Heart left ventricle (tissue), 16 donors: ENCODE measurements around the gene PSMD3. TPM values are rescaled to one million over a fixed set of nuclear protein-coding genes. Genes with fewer than 3 reads are reported as not detected.

Source experiments
- ATAC-seq, 4 donors: fragments of 200-7000 bp; cut with Tn5 transposase; one replicate each; pipeline ENCODE4 v1.9.1; 2020 to 2022; ENCODE audit warnings: moderate library complexity in 4 of 4, mild to moderate bottlenecking in 3 of 4, moderate number of reproducible peaks in 1 of 4
- DNase-seq, 5 donors: peaks; one replicate each; pipeline ENCODE4 v3.0.0-alpha.2; 2020
- H3K27ac ChIP-seq, 12 donors: fragments of 200-600 bp; sonication (generic) in 4 of 12; one replicate each; pipeline versions ENCODE4 v1.5.0 to v1.8.0; 2016 to 2022; ENCODE audit warnings: mild to moderate bottlenecking in 2 of 12
- H3K27me3 ChIP-seq, 9 donors: fragments of 200-600 bp; sonication (generic) in 2 of 9; one replicate each; pipeline versions ENCODE4 v1.5.1 to v1.8.0; 2016 to 2022; ENCODE audit warnings: mild to moderate bottlenecking in 3 of 9
- H3K36me3 ChIP-seq, 9 donors: fragments of 200-600 bp; sonication (generic) in 2 of 9; one replicate each; pipeline versions ENCODE4 v1.5.0 to v1.8.0; 2018 to 2022; ENCODE audit warnings: mild to moderate bottlenecking in 2 of 9
- H3K4me1 ChIP-seq, 12 donors: fragments of 200-600 bp; sonication (generic) in 4 of 12; one replicate each; pipeline versions ENCODE4 v1.5.0 to v1.8.0; 2016 to 2022; ENCODE audit warnings: mild to moderate bottlenecking in 3 of 12
- H3K4me3 ChIP-seq, 12 donors: fragments of 200-600 bp; sonication (generic) in 4 of 12; one replicate each; pipeline versions ENCODE4 v1.5.0 to v1.8.0; 2017 to 2022; ENCODE audit warnings: mild to moderate bottlenecking in 9 of 12, moderate library complexity in 4 of 12
- H3K9me3 ChIP-seq, 12 donors: fragments of 200-600 bp; sonication (generic) in 4 of 12; one replicate each; pipeline versions ENCODE4 v1.5.0 to v1.8.0; 2016 to 2022; ENCODE audit warnings: mild to moderate bottlenecking in 1 of 12
- POLR2A ChIP-seq, 2 donors: fragments of 450-650 bp; IDR thresholded peaks; one replicate each; pipeline ENCODE4 v1.6.1; 2017; ENCODE audit warnings: antibody characterized with exemption in 2 of 2, mild to moderate bottlenecking in 2 of 2, moderate library complexity in 2 of 2
- WGBS, 4 donors: extraction: QIAGEN DNeasy Blood & Tissue Kit in 2 of 4; methylation state at CpG; one replicate each; pipeline versions ENCODE4 v1.1.5 to v1.1.7; 2013 to 2018; 5-methylcytosine and 5-hydroxymethylcytosine counted together
- intact Hi-C, 10 donors: fragments of 100-400 bp; cut with DNase I; formaldehyde crosslinking; loops; one replicate each; pipeline versions ENCODE4 v1.11.1 to v1.14.2; 2022
- polyA plus RNA-seq, 2 donors: library from polyadenylated mRNA; stranded (reverse); fragments of 200-250 nt; gene quantifications; one replicate each; pipeline ENCODE4 v1.2.3, GENCODE V29; 2013
- total RNA-seq, 9 donors: library from RNA; depleted of rRNA in 2 of 9; stranded (reverse); fragments of >200 nt in 2 of 9; fragmentation: NEBNext Ultra II Directional in 3 of 9; extraction: Animal tissue kit (Norgen Biotek cat#: 25700) in 3 of 9; gene quantifications; one replicate each; pipeline versions ENCODE4 v1.1.0 to v1.2.4, GENCODE V29; 2016 to 2023
- TF ChIP-seq, protein P1 (sequence below), 12 donors: fragments of 200-600 bp; sonication (generic) in 4 of 12; IDR thresholded peaks; one replicate each; pipeline versions ENCODE4 v1.5.0 to v1.8.0; 2018 to 2022; ENCODE audit warnings: antibody characterized with exemption in 12 of 12, mild to moderate bottlenecking in 5 of 12
- donor health status: ischemic (EF 13 %, LVEDD 7.1; RV severe dilation, severe dysfunction).
- donor health status: healthy with polysubstance abuse.
- donor health status: DM: no; HTN: yes; CAD: no.
- donor health status: DM: no; HTN: no; CAD: no.
- donor health status: ischemic (EF 25% LVEDD 6.9; RV normal size, moderate dysfunction).
- donor health status: ischemic (EF 25% LVEDD 5.7; RV mildly dilated, moderate dysfunction).
- donor health status: healthy.
- donor health status: DM: yes; HTN: yes; CAD: no.
- donor health status: ischemic (EF 35%, LVEDD 5.7; RV mildly dilated, moderate dysfunction).
- donor health status: nonischemic (EF 11% LVEDD 7.7; RV severe dilation, severe dysfunction).
- donor health status: DM: yes; HTN: yes; CAD: no.
- donor health status: PGD.
- donor health status: ischemic (EF 29% LVEDD 5.4; RV normal size, mild dysfunction).
- donor health status: nonischemic (EF 23%, LVEDD 6.1; RV moderate dilation, normal function).

Gene PSMD3
- total and polyA plus RNA-seq, 11 donors: 68.9 to 142 (median 83.3) TPM

GRCh38 chr17:39952680-39953470 is 27.7 kb upstream of the PSMD3 start:
- Histone ChIP-seq H3K4me1 (peaks cover 0 to 33% (median 13%) of the 10 kb centered on the region in 12 donors), H3K27me3 (no peaks in the 10 kb centered on the region), H3K9me3 (no peaks in the 10 kb centered on the region), H3K4me3 (peak overlapping the region in 10 of 12 donors; percentile 26 to 62 (median 48)), H3K36me3 (no peaks in the 10 kb centered on the region), H3K27ac (peak overlapping the region in 10 of 12 donors; percentile 2 to 78 (median 60))
- DNase-seq: peak; percentile 98 to 99 (median 98)
- intact Hi-C loops: loop anchor here in 6 of 10 donors (1.0 to 10.0 kb wide), 7 partner anchors 24 to 408 kb away; partner anchors contain the start of genes LRRC3C (in 2 of the 6), ORMDL3 (in 2 of the 6), PPP1R1B (in 1 of the 6) and PSMD3 (in 1 of the 6)
- TF ChIP-seq POLR2A (IDR thresholded peaks at IDR 0.05): peak in 1 of 2 donors; percentile 35
- TF ChIP-seq, protein P1, sequence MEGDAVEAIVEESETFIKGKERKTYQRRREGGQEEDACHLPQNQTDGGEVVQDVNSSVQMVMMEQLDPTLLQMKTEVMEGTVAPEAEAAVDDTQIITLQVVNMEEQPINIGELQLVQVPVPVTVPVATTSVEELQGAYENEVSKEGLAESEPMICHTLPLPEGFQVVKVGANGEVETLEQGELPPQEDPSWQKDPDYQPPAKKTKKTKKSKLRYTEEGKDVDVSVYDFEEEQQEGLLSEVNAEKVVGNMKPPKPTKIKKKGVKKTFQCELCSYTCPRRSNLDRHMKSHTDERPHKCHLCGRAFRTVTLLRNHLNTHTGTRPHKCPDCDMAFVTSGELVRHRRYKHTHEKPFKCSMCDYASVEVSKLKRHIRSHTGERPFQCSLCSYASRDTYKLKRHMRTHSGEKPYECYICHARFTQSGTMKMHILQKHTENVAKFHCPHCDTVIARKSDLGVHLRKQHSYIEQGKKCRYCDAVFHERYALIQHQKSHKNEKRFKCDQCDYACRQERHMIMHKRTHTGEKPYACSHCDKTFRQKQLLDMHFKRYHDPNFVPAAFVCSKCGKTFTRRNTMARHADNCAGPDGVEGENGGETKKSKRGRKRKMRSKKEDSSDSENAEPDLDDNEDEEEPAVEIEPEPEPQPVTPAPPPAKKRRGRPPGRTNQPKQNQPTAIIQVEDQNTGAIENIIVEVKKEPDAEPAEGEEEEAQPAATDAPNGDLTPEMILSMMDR (IDR thresholded peaks at IDR 0.05): no peak
- ATAC-seq: peak; percentile 92 to 95 (median 94)
- 1 to 2% (median 1%) methylated on average over 16 to 55 of the region's 55 CpGs for WGBS, 4 donors

- Histone ChIP-seq H3K27ac (peak overlapping the region in 10 of 12 donors; percentile 2 to 76 (median 56)), H3K36me3 (no peaks in the 10 kb centered on the region), H3K9me3 (no peaks in the 10 kb centered on the region), H3K4me1 (peaks cover 0 to 33% (median 13%) of the 10 kb centered on the region in 12 donors), H3K27me3 (no peaks in the 10 kb centered on the region), H3K4me3 (peak overlapping the region in 10 of 12 donors; percentile 26 to 62 (median 47))
- WGBS, 4 donors: 29 to 37% (median 36%) methylated on average over 4 to 9 of the region's 9 CpGs
- TF ChIP-seq POLR2A (IDR thresholded peaks at IDR 0.05): no peak
- TF ChIP-seq, protein P1 (IDR thresholded peaks at IDR 0.05): no peak
- no peak for ATAC-seq
- intact Hi-C loops: loop anchor here in 6 of 10 donors (1.0 to 10.0 kb wide), 6 partner anchors 25 to 409 kb away; partner anchors contain the start of genes LRRC3C (in 2 of the 6), ORMDL3 (in 2 of the 6), PPP1R1B (in 1 of the 6) and PSMD3 (in 1 of the 6)
- DNase-seq: no peak
Measured at GRCh38 chr17:39953471-39953888, 27.1 kb upstream of the PSMD3 start.

DNA sequence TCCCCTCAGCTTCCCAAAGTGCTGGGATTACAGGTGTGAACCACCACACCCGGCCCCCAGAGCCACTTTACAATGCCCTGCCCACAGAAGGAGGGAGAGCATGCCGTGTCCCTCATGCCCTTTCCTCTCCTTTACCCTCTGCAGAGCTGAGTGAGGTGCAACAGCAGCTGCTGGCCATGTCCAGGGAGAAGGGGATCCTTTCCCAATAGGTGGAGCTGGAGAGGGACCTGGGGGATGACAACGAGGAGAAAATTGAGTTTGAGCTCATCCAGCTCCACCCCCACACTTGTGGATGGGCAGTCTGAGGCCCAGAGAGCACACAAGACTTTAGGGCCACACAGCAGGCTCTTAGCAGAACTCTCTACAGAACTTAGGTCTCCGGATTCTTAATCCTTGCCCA is 25.7 kb upstream of the PSMD3 start:
- TF ChIP-seq, protein P1 (IDR thresholded peaks at IDR 0.05): no peak
- TF ChIP-seq POLR2A (IDR thresholded peaks at IDR 0.05): no peak
- Histone ChIP-seq H3K9me3 (no peaks in the 10 kb centered on the region), H3K4me3 (no peak overlapping the region), H3K4me1 (peaks cover 0 to 39% (median 17%) of the 10 kb centered on the region in 12 donors), H3K27me3 (no peaks in the 10 kb centered on the region), H3K27ac (no peak overlapping the region), H3K36me3 (no peaks in the 10 kb centered on the region)
- no peak for DNase-seq
- no peak for ATAC-seq
- WGBS, 4 donors: 49 to 64% (median 56%) methylated on average over 3 to 4 of the region's 4 CpGs
- intact Hi-C loops: loop anchor here in 3 of 10 donors (5.0 to 10.0 kb wide), 3 partner anchors 33 to 410 kb away; partner anchors contain the start of gene PPP1R1B (in 1 of the 3)

GRCh38 chr17:39955726-39956225 is 24.8 kb upstream of the PSMD3 start:
- no peak for ATAC-seq
- no peak for TF ChIP-seq POLR2A (IDR thresholded peaks at IDR 0.05)
- TF ChIP-seq, protein P1 (IDR thresholded peaks at IDR 0.05): no peak
- H3K4me1 ChIP-seq: peaks cover 0 to 31% (median 13%) of the 10 kb centered on the region in 12 donors
- intact Hi-C loops: loop anchor here in 3 of 10 donors (5.0 to 10.0 kb wide), 3 partner anchors 33 to 411 kb away; partner anchors contain the start of gene PPP1R1B (in 1 of the 3)
- 69 to 81% (median 77%) methylated on average over 4 of the region's 4 CpGs for WGBS, 4 donors
- H3K9me3 ChIP-seq: no peaks in the 10 kb centered on the region
- no peak for DNase-seq
- H3K27me3 ChIP-seq: no peaks in the 10 kb centered on the region
- H3K27ac ChIP-seq: no peak overlapping the region
- no peaks in the 10 kb centered on the region for H3K36me3 ChIP-seq
- H3K4me3 ChIP-seq: no peak overlapping the region
